ENCODE data around the gene DKKL1. TPM values are rescaled to one million over a fixed set of nuclear protein-coding genes. Genes with fewer than 3 reads are reported as not detected.

DKKL1 gene
- total and polyA plus RNA-seq, 8 donors, result 0.12 to 1.3 (median 0.46) TPM; not detected in 3

- intact Hi-C loops (cut with DNase I), result no loop called here
- H3K27ac ChIP-seq, result no peak overlapping the region
- H3K9me3 ChIP-seq, result no peaks in the 10 kb centered on the region
- H3K36me3 ChIP-seq, result peaks cover 0 to 19% (median 10%) of the 10 kb centered on the region in 3 donors
- DNase-seq, result peak in 2 of 6 donors; percentile 3 to 48
- peak; percentile 57 to 85 (median 68) for ATAC-seq
- peaks cover 0 to 4% (median 0%) of the 10 kb centered on the region in 3 donors for H3K4me1 ChIP-seq
- no peak for FAIRE-seq
- H3K27me3 ChIP-seq, result no peaks in the 10 kb centered on the region
- WGBS, 2 donors, result 70 to 77% methylated on average over 3 of the region's 3 CpGs
- H3K4me3 ChIP-seq, result no peak overlapping the region
- no peak for TF ChIP-seq CTCF (IDR thresholded peaks at IDR 0.05)
These were observed 15.8 kb upstream of the DKKL1 start for GRCh38 chr19:49347835-49348234.

- 35 to 46% methylated on average over 12 of the region's 12 CpGs for WGBS, 2 donors
- peaks cover 0 to 4% (median 0%) of the 10 kb centered on the region in 3 donors for H3K4me1 ChIP-seq
- H3K9me3 ChIP-seq, result no peaks in the 10 kb centered on the region
- no peak overlapping the region for H3K4me3 ChIP-seq
- TF ChIP-seq CTCF (IDR thresholded peaks at IDR 0.05), result no peak
- ATAC-seq (peak; percentile 48 to 73 (median 68)), FAIRE-seq (no peak), DNase-seq (peak in 2 of 6 donors; percentile 30 to 52)
- H3K27ac ChIP-seq, result peak overlapping the region in 3 of 4 donors; percentile 22 to 30 (median 28)
- intact Hi-C loops (cut with DNase I), result no loop called here
- H3K27me3 ChIP-seq, result no peaks in the 10 kb centered on the region
- peaks cover 0 to 13% (median 10%) of the 10 kb centered on the region in 3 donors for H3K36me3 ChIP-seq
These were observed 15.1 kb upstream of the DKKL1 start for GRCh38 chr19:49348305-49349189.

- DNase-seq, result peak in 1 of 6 donors; percentile 1
- Histone ChIP-seq H3K4me1 (peaks cover 0 to 4% (median 0%) of the 10 kb centered on the region in 3 donors), H3K27ac (no peak overlapping the region), H3K36me3 (peaks cover 0 to 15% (median 10%) of the 10 kb centered on the region in 3 donors), H3K4me3 (no peak overlapping the region), H3K9me3 (no peaks in the 10 kb centered on the region), H3K27me3 (no peaks in the 10 kb centered on the region)
- FAIRE-seq, result no peak
- ATAC-seq, result no peak
- 96 to 100% methylated on average over 2 of the region's 2 CpGs for WGBS, 2 donors
- intact Hi-C loops (cut with DNase I), result no loop called here
- no peak for TF ChIP-seq CTCF (IDR thresholded peaks at IDR 0.05)
These were observed 14.1 kb upstream of the DKKL1 start for GRCh38 chr19:49349567-49349966.

GRCh38 chr19:49355909-49356353 is 7.7 kb upstream of the DKKL1 start:
- no peaks in the 10 kb centered on the region for H3K9me3 ChIP-seq
- H3K36me3 ChIP-seq, result peaks cover 0 to 12% (median 0%) of the 10 kb centered on the region in 3 donors
- intact Hi-C loops (cut with DNase I), result no loop called here
- H3K4me3 ChIP-seq, result no peak overlapping the region
- WGBS, 2 donors, result 78 to 82% methylated on average over 12 of the region's 12 CpGs
- no peak for FAIRE-seq
- no peaks in the 10 kb centered on the region for H3K4me1 ChIP-seq
- no peaks in the 10 kb centered on the region for H3K27me3 ChIP-seq
- ATAC-seq, result peak in 1 of 4 donors; percentile 9
- no peak overlapping the region for H3K27ac ChIP-seq
- TF ChIP-seq CTCF (IDR thresholded peaks at IDR 0.05), result no peak
- DNase-seq, result peak in 1 of 6 donors; percentile 49

Measured in pancreas (tissue), 10 donors.